Mesodermal cell (in vitro differentiated cells): ENCODE measurements around the gene ICA1.

ENCODE experiments used
- H3K27ac ChIP-seq: 2 replicates; pipeline ENCODE4 v1.7.0; 2013; ENCODE audit warnings: mild to moderate bottlenecking, low read depth, low read length, moderate library complexity; ENCODE audit not compliant: severe bottlenecking
- H3K36me3 ChIP-seq: 2 replicates; pipeline ENCODE4 v1.7.1; 2013; ENCODE audit warnings: mild to moderate bottlenecking, low read length, moderate library complexity; ENCODE audit not compliant: control insufficient read depth, insufficient read depth
- H3K4me1 ChIP-seq: one replicate; pipeline ENCODE4 v1.7.1; 2013; ENCODE audit warnings: mild to moderate bottlenecking, low read length; ENCODE audit not compliant: insufficient read depth, control insufficient read depth, poor library complexity, severe bottlenecking
- H3K4me3 ChIP-seq: 2 replicates; pipeline ENCODE4 v1.7.0; 2013; ENCODE audit warnings: low read length, control low read depth, mild to moderate bottlenecking; ENCODE audit not compliant: insufficient read depth, poor library complexity, severe bottlenecking; ENCODE audit errors: extremely low read depth
- H3K9me3 ChIP-seq: 2 replicates; pipeline ENCODE4 v1.7.1; 2013; ENCODE audit warnings: mild to moderate bottlenecking, low read length, moderate library complexity; ENCODE audit not compliant: control insufficient read depth
- WGBS, 2 experiments: methylation state at CpG; one replicate each; pipeline ENCODE4 v1.1.5; 2013; ENCODE audit warnings: missing lambda C conversion rate in 2 of 2; ENCODE audit not compliant: insufficient coverage in 2 of 2; 5-methylcytosine and 5-hydroxymethylcytosine counted together

ICA1 gene

DNA sequence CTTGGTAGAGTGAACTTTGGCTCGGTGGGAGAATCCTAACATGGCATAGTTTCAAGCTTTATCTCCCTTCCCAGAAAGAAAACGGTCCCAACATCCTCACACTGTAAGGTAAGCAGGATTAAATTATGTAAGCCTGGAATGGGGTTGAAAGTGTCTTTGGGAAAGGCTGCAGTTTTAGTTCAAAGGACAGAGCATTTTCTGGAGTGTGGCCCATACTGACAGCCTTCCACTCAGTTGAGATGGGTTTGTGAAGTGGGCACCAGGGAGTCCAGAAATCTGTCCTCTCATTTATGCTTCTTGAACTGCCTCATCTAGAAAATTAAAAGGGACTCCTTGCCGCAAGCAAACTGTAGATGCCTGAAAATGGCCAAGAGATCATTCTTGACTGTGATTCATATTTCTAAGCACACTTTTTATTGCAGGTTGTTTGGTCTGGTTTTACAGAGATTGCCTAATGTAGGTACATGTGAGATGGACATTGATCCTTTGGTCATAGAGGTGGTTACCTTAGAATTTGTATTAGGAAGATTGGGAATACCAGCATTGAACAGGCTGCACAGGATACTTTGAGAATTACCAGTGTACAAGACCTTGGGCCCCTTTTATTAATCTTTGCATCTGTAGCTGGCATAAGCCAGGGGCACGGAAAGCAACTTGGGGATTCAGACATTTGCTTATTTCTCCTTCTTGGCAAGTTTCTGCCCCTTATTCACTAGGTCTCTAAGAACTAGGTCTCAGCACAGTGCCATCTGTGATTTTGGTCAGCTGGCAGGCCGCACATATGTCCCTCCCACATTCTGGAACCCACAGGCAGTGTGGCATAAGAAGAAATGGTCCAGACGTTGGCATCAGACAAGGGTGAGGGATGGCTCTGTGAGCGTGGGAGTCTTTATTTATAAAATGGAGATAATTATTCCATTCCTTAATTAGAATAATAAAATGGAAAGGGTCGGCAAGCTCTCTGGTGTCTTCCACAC, 167.5 kb downstream of the ICA1 start:
- no peak overlapping the region for H3K4me3 ChIP-seq
- H3K9me3 ChIP-seq: no peaks in the 10 kb centered on the region
- H3K4me1 ChIP-seq: no peaks in the 10 kb centered on the region
- no peaks in the 10 kb centered on the region for H3K36me3 ChIP-seq
- WGBS, 2 experiments: 86 to 90% methylated on average over 2 to 3 of the region's 8 CpGs
- H3K27ac ChIP-seq: no peak overlapping the region

- H3K36me3 ChIP-seq: no peaks in the 10 kb centered on the region
- H3K4me1 ChIP-seq: no peaks in the 10 kb centered on the region
- H3K4me3 ChIP-seq: no peak overlapping the region
- 78 to 94% methylated on average over 1 to 2 of the region's 2 CpGs for WGBS, 2 experiments
- no peak overlapping the region for H3K27ac ChIP-seq
- H3K9me3 ChIP-seq: no peaks in the 10 kb centered on the region
Measured at GRCh38 chr7:8092140-8092539, 169.8 kb downstream of the ICA1 start.

GRCh38 chr7:8089036-8089780, 172.8 kb downstream of the ICA1 start:
- H3K27ac ChIP-seq: no peak overlapping the region
- no peaks in the 10 kb centered on the region for H3K4me1 ChIP-seq
- no peak overlapping the region for H3K4me3 ChIP-seq
- 90 to 100% methylated on average over 3 of the region's 6 CpGs for whole genome bisulfite sequencing, 2 experiments
- no peaks in the 10 kb centered on the region for H3K9me3 ChIP-seq
- H3K36me3 ChIP-seq: peaks cover 12% of the 10 kb centered on the region

DNA sequence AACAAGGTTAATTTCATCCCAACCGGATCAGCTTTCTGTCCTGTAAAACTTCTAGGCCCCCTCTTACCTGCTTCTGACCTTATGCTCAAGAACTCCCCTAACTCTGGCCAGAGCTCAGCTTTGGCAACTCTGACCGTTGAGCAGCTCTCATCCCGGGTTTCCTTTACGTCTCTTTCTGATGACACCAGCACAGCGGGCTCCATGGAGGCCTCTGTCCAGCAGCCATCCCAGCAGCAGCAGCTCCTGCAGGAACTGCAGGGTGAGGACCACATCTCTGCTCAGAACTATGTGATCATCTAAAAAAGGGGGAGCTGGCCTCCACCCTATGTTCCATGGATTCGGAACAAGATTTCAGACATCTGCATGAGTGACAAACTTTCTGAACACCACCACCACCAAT, 175.7 kb downstream of the ICA1 start:
- Histone ChIP-seq H3K36me3 (peaks cover 12% of the 10 kb centered on the region), H3K9me3 (no peaks in the 10 kb centered on the region), H3K4me1 (no peaks in the 10 kb centered on the region), H3K27ac (no peak overlapping the region), H3K4me3 (no peak overlapping the region)
- 89 to 93% methylated on average over 6 of the region's 6 CpGs for WGBS, 2 experiments

DNA sequence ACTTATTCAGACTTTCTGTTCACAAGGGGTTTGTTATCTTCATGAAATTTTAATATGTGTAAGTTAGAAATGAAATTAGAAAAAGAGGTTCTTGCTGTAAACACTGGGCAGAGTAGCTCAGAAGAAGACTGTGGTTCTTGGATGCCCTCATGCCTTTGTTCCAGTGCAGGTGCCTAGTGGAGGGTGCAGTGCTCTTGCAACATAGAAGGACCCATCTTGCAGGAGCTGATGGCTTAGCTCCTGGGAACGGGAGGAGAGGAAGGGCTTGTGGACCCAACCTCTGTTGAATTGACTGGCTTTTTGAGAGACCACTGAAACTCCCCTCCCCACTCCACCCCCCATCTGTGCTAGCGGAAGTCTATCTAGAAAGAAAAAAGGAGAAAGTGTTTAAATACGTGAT, 176.5 kb downstream of the ICA1 start:
- Histone ChIP-seq H3K4me1 (no peaks in the 10 kb centered on the region), H3K36me3 (peaks cover 12% of the 10 kb centered on the region), H3K9me3 (no peaks in the 10 kb centered on the region), H3K27ac (no peak overlapping the region), H3K4me3 (no peak overlapping the region)
- WGBS, 2 experiments: no CpG with 5 or more reads among the region's 3 CpGs

DNA sequence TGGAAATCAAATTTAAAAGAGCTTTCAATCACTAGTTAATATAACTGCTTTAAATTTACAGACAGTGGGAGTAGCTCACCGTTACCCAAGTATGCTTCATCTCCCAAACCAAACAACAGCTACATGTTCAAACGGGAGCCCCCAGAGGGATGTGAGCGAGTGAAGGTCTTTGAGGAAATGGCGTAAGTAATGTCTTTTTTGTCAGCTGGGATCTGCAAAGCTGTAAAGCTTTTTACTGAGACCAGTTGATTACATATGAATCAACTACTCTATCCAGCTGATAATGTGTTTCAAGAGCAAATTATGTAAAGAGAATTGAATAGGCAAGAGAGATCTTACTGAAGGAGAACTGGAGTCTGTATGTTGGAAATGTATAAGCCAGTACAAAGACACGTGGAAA, 177.1 kb downstream of the ICA1 start:
- Histone ChIP-seq H3K36me3 (peaks cover 12% of the 10 kb centered on the region), H3K27ac (no peak overlapping the region), H3K4me3 (no peak overlapping the region), H3K9me3 (no peaks in the 10 kb centered on the region), H3K4me1 (no peaks in the 10 kb centered on the region)
- WGBS, 2 experiments: 90% methylated on average over 2 of the region's 5 CpGs; no CpG with 5 or more reads in 1 of the 2 experiments

- H3K4me1 ChIP-seq: no peaks in the 10 kb centered on the region
- no peaks in the 10 kb centered on the region for H3K9me3 ChIP-seq
- peaks cover 12% of the 10 kb centered on the region for H3K36me3 ChIP-seq
- H3K27ac ChIP-seq: no peak overlapping the region
- 100% methylated on average over 1 of the region's 2 CpGs for WGBS, 2 experiments
- H3K4me3 ChIP-seq: no peak overlapping the region
Measured at GRCh38 chr7:8082762-8083161, 179.2 kb downstream of the ICA1 start.

GRCh38 chr7:8078418-8078817, 183.5 kb downstream of the ICA1 start:
- Histone ChIP-seq H3K4me1 (no peaks in the 10 kb centered on the region), H3K9me3 (no peaks in the 10 kb centered on the region), H3K4me3 (no peak overlapping the region), H3K36me3 (no peaks in the 10 kb centered on the region), H3K27ac (no peak overlapping the region)

- Histone ChIP-seq H3K4me1 (no peaks in the 10 kb centered on the region), H3K9me3 (no peaks in the 10 kb centered on the region), H3K4me3 (no peak overlapping the region), H3K36me3 (peaks cover 9% of the 10 kb centered on the region), H3K27ac (no peak overlapping the region)
- 88 to 95% methylated on average over 6 to 7 of the region's 9 CpGs for WGBS, 2 experiments
Measured at GRCh38 chr7:8070451-8071180, 191.4 kb downstream of the ICA1 start.

GRCh38 chr7:8068892-8069686, 192.9 kb downstream of the ICA1 start:
- WGBS, 2 experiments: 78 to 82% methylated on average over 6 to 10 of the region's 12 CpGs
- Histone ChIP-seq H3K4me3 (no peak overlapping the region), H3K9me3 (no peaks in the 10 kb centered on the region)

More at GRCh38 chr7:8068892-8069686, 192.9 kb downstream of the ICA1 start:
- no peak overlapping the region for H3K27ac ChIP-seq
- H3K4me1 ChIP-seq: no peaks in the 10 kb centered on the region
- H3K36me3 ChIP-seq: peaks cover 9% of the 10 kb centered on the region
